Activated CD4-positive, alpha-beta memory T cell treated with anti-CD3 and anti-CD28 coated beads for 36 hours (primary cell): ENCODE data around the gene NDUFA8. TPM values are rescaled to one million over a fixed set of nuclear protein-coding genes. Genes with fewer than 3 reads are reported as not detected.

ENCODE experiments used
- CTCF ChIA-PET: fragments of 350-600 bp; sonication (Branson Sonifier 250); formaldehyde crosslinking; loops from one replicate; lab custom pipeline; 2021; ENCODE audit warnings: antibody characterized with exemption, inconsistent platforms; lab: Charles Lee
- POLR2A ChIA-PET: fragments of 350-600 bp; sonication (Branson Sonifier 250); formaldehyde crosslinking; loops from one replicate; lab custom pipeline; 2021; ENCODE audit warnings: antibody characterized with exemption; lab: Charles Lee
- DNase-seq: peaks from one replicate; pipeline ENCODE4 v3.0.0-alpha.2; 2020
- H3K27ac Mint-ChIP-seq: one replicate; pipeline ENCODE4 v1.8.0; 2021; ENCODE audit warnings: mixed read lengths
- H3K27me3 Mint-ChIP-seq: one replicate; pipeline ENCODE4 v1.8.0; 2021; ENCODE audit warnings: mixed read lengths
- H3K36me3 Mint-ChIP-seq: one replicate; pipeline ENCODE4 v1.8.0; 2021; ENCODE audit warnings: mixed read lengths
- H3K4me1 Mint-ChIP-seq: one replicate; pipeline ENCODE4 v1.8.0; 2021; ENCODE audit warnings: low read depth, mixed read lengths
- H3K4me3 Mint-ChIP-seq: one replicate; pipeline ENCODE4 v1.8.0; 2021; ENCODE audit warnings: mild to moderate bottlenecking, mixed read lengths
- H3K9me3 Mint-ChIP-seq: one replicate; pipeline ENCODE4 v1.8.0; 2021; ENCODE audit warnings: mixed read lengths
- intact Hi-C: fragments of 100-400 bp; cut with micrococcal nuclease; formaldehyde crosslinking; loops from one replicate; pipeline ENCODE4 v1.15.1; 2023
- total RNA-seq, 2 experiments: library from RNA; stranded (reverse); gene quantifications; one replicate each; pipeline ENCODE4 v1.2.3, GENCODE V29; 2021

The NDUFA8 gene
- total RNA-seq, 2 experiments from 2014 or later = 48.3 to 53.3 TPM

GRCh38 chr9:122109035-122109813 is 50.4 kb downstream of the NDUFA8 start:
- Mint-ChIP-seq H3K36me3 (peaks cover under 1% of the 10 kb centered on the region), H3K4me3 (no peak overlapping the region), H3K9me3 (peaks cover 2% of the 10 kb centered on the region), H3K27ac (no peak overlapping the region), H3K4me1 (no peaks in the 10 kb centered on the region), H3K27me3 (no peaks in the 10 kb centered on the region)
- ChIA-PET POLR2A (no interaction called here), CTCF (interaction anchor here (1.9 to 2.9 kb wide), 2 partner anchors 11 to 14 kb away, joined by 15 to 18 read pairs; no protein-coding TSS in a partner anchor)
- DNase-seq = no peak
- intact Hi-C loops = no loop called here

- intact Hi-C loops = no loop called here
- Mint-ChIP-seq H3K4me1 (no peaks in the 10 kb centered on the region), H3K36me3 (peaks cover 5% of the 10 kb centered on the region), H3K4me3 (no peak overlapping the region), H3K27ac (no peak overlapping the region), H3K9me3 (peaks cover 12% of the 10 kb centered on the region), H3K27me3 (no peaks in the 10 kb centered on the region)
- ChIA-PET POLR2A (no interaction called here), CTCF (interaction anchor here (1.0 to 2.3 kb wide), 6 partner anchors 8 to 245 kb away, joined by 4 to 15 read pairs (median 8); no protein-coding TSS in a partner anchor)
- no peak for DNase-seq
These were observed 52.2 kb downstream of the NDUFA8 start for GRCh38 chr9:122107291-122107805.

- CTCF ChIA-PET = interaction anchor here (1.0 to 2.3 kb wide), 4 partner anchors 9 to 246 kb away, joined by 4 to 10 read pairs (median 7); no protein-coding TSS in a partner anchor
- POLR2A ChIA-PET = no interaction called here
- Mint-ChIP-seq H3K4me3 (no peak overlapping the region), H3K27me3 (no peaks in the 10 kb centered on the region), H3K27ac (no peak overlapping the region), H3K9me3 (peaks cover 12% of the 10 kb centered on the region), H3K4me1 (no peaks in the 10 kb centered on the region), H3K36me3 (peaks cover 5% of the 10 kb centered on the region)
- intact Hi-C loops = no loop called here
- DNase-seq = no peak
These were observed 53.0 kb downstream of the NDUFA8 start for GRCh38 chr9:122106576-122106975.

GRCh38 chr9:122103985-122104384 is 55.6 kb downstream of the NDUFA8 start:
- Mint-ChIP-seq H3K9me3 (peaks cover 12% of the 10 kb centered on the region), H3K36me3 (peaks cover 5% of the 10 kb centered on the region), H3K27me3 (peaks cover 4% of the 10 kb centered on the region), H3K4me3 (no peak overlapping the region), H3K4me1 (peaks cover 4% of the 10 kb centered on the region), H3K27ac (no peak overlapping the region)
- intact Hi-C loops = no loop called here
- DNase-seq = no peak
- ChIA-PET POLR2A (no interaction called here), CTCF (interaction anchor here (0.6 kb wide), 1 partner anchor 247 kb away, joined by 3 read pairs; no protein-coding TSS in a partner anchor)

GRCh38 chr9:122102156-122102555 is 57.4 kb downstream of the NDUFA8 start:
- no peak for DNase-seq
- no peak overlapping the region for H3K4me3 Mint-ChIP-seq
- ChIA-PET POLR2A (no interaction called here), CTCF (interaction anchor here (1.2 to 2.9 kb wide), 5 partner anchors 14 to 248 kb away, joined by 3 to 36 read pairs (median 6); no protein-coding TSS in a partner anchor)
- H3K27me3 Mint-ChIP-seq = peaks cover 4% of the 10 kb centered on the region
- H3K9me3 Mint-ChIP-seq = peaks cover 12% of the 10 kb centered on the region
- H3K36me3 Mint-ChIP-seq = peaks cover 5% of the 10 kb centered on the region
- intact Hi-C loops = no loop called here
- H3K4me1 Mint-ChIP-seq = peaks cover 4% of the 10 kb centered on the region
- H3K27ac Mint-ChIP-seq = no peak overlapping the region

- Mint-ChIP-seq H3K27ac (no peak overlapping the region), H3K4me3 (no peak overlapping the region), H3K4me1 (peaks cover 4% of the 10 kb centered on the region), H3K27me3 (peaks cover 4% of the 10 kb centered on the region), H3K36me3 (peaks cover 5% of the 10 kb centered on the region), H3K9me3 (peaks cover 12% of the 10 kb centered on the region)
- ChIA-PET POLR2A (no interaction called here), CTCF (interaction anchor here (2.0 to 2.9 kb wide), 2 partner anchors 15 to 23 kb away, joined by 6 to 36 read pairs; no protein-coding TSS in a partner anchor)
- DNase-seq = no peak
- intact Hi-C loops = no loop called here
These were observed 58.8 kb downstream of the NDUFA8 start for GRCh38 chr9:122100756-122101155.

GRCh38 chr9:122099271-122099869 is 60.2 kb downstream of the NDUFA8 start:
- H3K27me3 Mint-ChIP-seq = peaks cover 8% of the 10 kb centered on the region
- CTCF ChIA-PET = interaction anchor here (0.6 to 5.8 kb wide), 47 partner anchors 7 to 975 kb away, joined by 3 to 365 read pairs (median 4); partner anchors contain the start of genes MORN5, NDUFA8, PDCL and RBM18
- peak overlapping the region; percentile 58 for H3K4me3 Mint-ChIP-seq
- H3K9me3 Mint-ChIP-seq = peaks cover 11% of the 10 kb centered on the region
- intact Hi-C loops = loop anchor here (1.0 to 10.0 kb wide), 3 partner anchors 24 to 715 kb away; no protein-coding TSS in a partner anchor
- peaks cover 5% of the 10 kb centered on the region for H3K36me3 Mint-ChIP-seq
- POLR2A ChIA-PET = interaction anchor here (0.9 to 1.3 kb wide), 2 partner anchors 23 to 26 kb away, joined by 3 to 4 read pairs; no protein-coding TSS in a partner anchor
- no peak overlapping the region for H3K27ac Mint-ChIP-seq
- peaks cover 12% of the 10 kb centered on the region for H3K4me1 Mint-ChIP-seq
- DNase-seq = peak; percentile 83

- H3K9me3 Mint-ChIP-seq = no peaks in the 10 kb centered on the region
- DNase-seq = no peak
- CTCF ChIA-PET = interaction anchor here (0.6 to 5.8 kb wide), 15 partner anchors 9 to 718 kb away, joined by 3 to 365 read pairs (median 12); partner anchors contain the start of genes MORN5 and NDUFA8
- H3K27me3 Mint-ChIP-seq = peaks cover 9% of the 10 kb centered on the region
- no peaks in the 10 kb centered on the region for H3K36me3 Mint-ChIP-seq
- POLR2A ChIA-PET = interaction anchor here (1.1 kb wide), 1 partner anchor 167 kb away, joined by 3 read pairs; the partner anchor contains the start of genes MRRF and RBM18
- no peak overlapping the region for H3K4me3 Mint-ChIP-seq
- peaks cover 17% of the 10 kb centered on the region for H3K4me1 Mint-ChIP-seq
- intact Hi-C loops = loop anchor here (10.0 kb wide), 1 partner anchor 717 kb away; no protein-coding TSS in a partner anchor
- no peak overlapping the region for H3K27ac Mint-ChIP-seq
These were observed 61.8 kb downstream of the NDUFA8 start for GRCh38 chr9:122097679-122098315.

- H3K9me3 Mint-ChIP-seq = no peaks in the 10 kb centered on the region
- intact Hi-C loops = loop anchor here (10.0 kb wide), 1 partner anchor 718 kb away; no protein-coding TSS in a partner anchor
- H3K27ac Mint-ChIP-seq = no peak overlapping the region
- ChIA-PET POLR2A (no interaction called here), CTCF (interaction anchor here (0.9 to 5.8 kb wide), 12 partner anchors 9 to 722 kb away, joined by 3 to 365 read pairs (median 10); partner anchors contain the start of genes MORN5 and NDUFA8)
- H3K36me3 Mint-ChIP-seq = no peaks in the 10 kb centered on the region
- no peak overlapping the region for H3K4me3 Mint-ChIP-seq
- peaks cover 9% of the 10 kb centered on the region for H3K27me3 Mint-ChIP-seq
- H3K4me1 Mint-ChIP-seq = peaks cover 22% of the 10 kb centered on the region
- no peak for DNase-seq
These were observed 62.8 kb downstream of the NDUFA8 start for GRCh38 chr9:122096620-122097415.

- Mint-ChIP-seq H3K27me3 (peaks cover 9% of the 10 kb centered on the region), H3K4me3 (no peak overlapping the region), H3K27ac (no peak overlapping the region), H3K9me3 (no peaks in the 10 kb centered on the region), H3K4me1 (peaks cover 36% of the 10 kb centered on the region), H3K36me3 (peaks cover 5% of the 10 kb centered on the region)
- CTCF ChIA-PET = interaction anchor here (0.6 to 5.8 kb wide), 11 partner anchors 9 to 721 kb away, joined by 3 to 365 read pairs (median 3); no protein-coding TSS in a partner anchor
- POLR2A ChIA-PET = no interaction called here
- DNase-seq = peak; percentile 62
- intact Hi-C loops = loop anchor here (1.0 to 10.0 kb wide), 2 partner anchors 255 to 720 kb away; no protein-coding TSS in a partner anchor
These were observed 64.4 kb downstream of the NDUFA8 start for GRCh38 chr9:122095010-122095767.
